ENCODE measurements around the gene C17orf107. TPM values are rescaled to one million over a fixed set of nuclear protein-coding genes. Genes with fewer than 3 reads are reported as not detected.

The C17orf107 gene
- polyA plus RNA-seq, 1 donor from 2014 or later: 0.45 TPM

GRCh38 chr17:4934173-4934979 is 35.0 kb downstream of the C17orf107 start:
- Histone ChIP-seq H3K9me3 (ENCODE audit: low read length) (no peaks in the 10 kb centered on the region), H3F3A (ENCODE audit: insufficient read depth, low read length, poor library complexity, severe bottlenecking) (no peaks in the 10 kb centered on the region), H4K20me1 (ENCODE audit: insufficient read depth) (no peaks in the 10 kb centered on the region), H3K36me3 (ENCODE audit: insufficient read depth, low read length) (no peaks in the 10 kb centered on the region), H3K27ac (ENCODE audit: low read length) (no peak overlapping the region), H3K79me2 (replicated peaks; ENCODE audit: insufficient read depth, low read length) (peaks cover 10% of the 10 kb centered on the region), H2AFZ (ENCODE audit: low read depth, low read length) (no peak overlapping the region), H3K4me3 (ENCODE audit: low read length) (no peak overlapping the region), H3K9me2 (ENCODE audit: insufficient read depth, low read length) (no peaks in the 10 kb centered on the region), H3K9ac (ENCODE audit: low read length) (no peak overlapping the region), H3K4me2 (ENCODE audit: low read length) (no peak overlapping the region), H3K27me3 (ENCODE audit: insufficient read depth, low read depth, low read length) (no peaks in the 10 kb centered on the region)
- TF ChIP-seq MXI1 (conservative IDR thresholded peaks at IDR 0.05; ENCODE audit: poor library complexity, severe bottlenecking) (no peak), EZH2 (IDR thresholded peaks at IDR 0.05; ENCODE audit: borderline replicate concordance, insufficient read depth, low read length, poor library complexity, severe bottlenecking) (no peak), EP300 (conservative IDR thresholded peaks at IDR 0.05; ENCODE audit: poor library complexity, severe bottlenecking) (no peak), CTCF (IDR thresholded peaks at IDR 0.05; ENCODE audit: poor library complexity, severe bottlenecking) (no peak), TAF1 (IDR thresholded peaks at IDR 0.05; ENCODE audit: low read depth) (no peak), REST (IDR thresholded peaks at IDR 0.05; ENCODE audit: borderline replicate concordance) (no peak), SMC3 (conservative IDR thresholded peaks at IDR 0.05; ENCODE audit: poor library complexity) (no peak), POLR2AphosphoS5 (IDR thresholded peaks at IDR 0.05) (no peak), RAD21 (conservative IDR thresholded peaks at IDR 0.05) (no peak)

DNA sequence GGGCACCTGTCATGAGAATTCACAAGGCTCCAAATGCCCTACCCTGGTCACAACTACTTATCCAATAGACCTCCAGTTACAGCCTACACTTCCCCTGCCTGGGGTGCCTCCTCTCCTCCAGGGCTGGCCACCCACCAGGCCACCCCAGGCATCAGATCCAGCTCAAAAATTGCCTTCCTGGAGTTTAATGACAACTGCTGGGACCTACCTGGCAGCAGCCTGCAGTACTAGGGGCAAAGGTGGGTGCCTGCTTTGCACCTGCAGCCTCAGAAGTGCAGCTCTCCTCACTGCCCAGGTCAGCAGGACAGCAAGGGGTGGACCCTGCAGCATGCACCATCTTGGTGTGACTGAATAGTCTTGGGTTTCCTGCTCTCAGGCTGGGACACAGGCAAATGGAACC is 36.3 kb downstream of the C17orf107 start:
- H4K20me1 ChIP-seq (ENCODE audit: insufficient read depth): no peaks in the 10 kb centered on the region
- H3K27ac ChIP-seq (ENCODE audit: low read length): no peak overlapping the region
- H3K36me3 ChIP-seq (ENCODE audit: insufficient read depth, low read length): no peaks in the 10 kb centered on the region
- TF ChIP-seq POLR2AphosphoS5 (IDR thresholded peaks at IDR 0.05) (no peak), EZH2 (IDR thresholded peaks at IDR 0.05; ENCODE audit: borderline replicate concordance, insufficient read depth, low read length, poor library complexity, severe bottlenecking) (no peak), TAF1 (IDR thresholded peaks at IDR 0.05; ENCODE audit: low read depth) (no peak), EP300 (conservative IDR thresholded peaks at IDR 0.05; ENCODE audit: poor library complexity, severe bottlenecking) (no peak), MXI1 (conservative IDR thresholded peaks at IDR 0.05; ENCODE audit: poor library complexity, severe bottlenecking) (no peak), REST (IDR thresholded peaks at IDR 0.05; ENCODE audit: borderline replicate concordance) (no peak), SMC3 (conservative IDR thresholded peaks at IDR 0.05; ENCODE audit: poor library complexity) (no peak), CTCF (IDR thresholded peaks at IDR 0.05; ENCODE audit: poor library complexity, severe bottlenecking) (no peak), RAD21 (conservative IDR thresholded peaks at IDR 0.05) (no peak)
- H3K79me2 ChIP-seq (replicated peaks; ENCODE audit: insufficient read depth, low read length): peaks cover 11% of the 10 kb centered on the region
- H3K4me2 ChIP-seq (ENCODE audit: low read length): no peak overlapping the region
- H2AFZ ChIP-seq (ENCODE audit: low read depth, low read length): no peak overlapping the region
- no peaks in the 10 kb centered on the region for H3K9me2 ChIP-seq (ENCODE audit: insufficient read depth, low read length)
- H3K4me3 ChIP-seq (ENCODE audit: low read length): no peak overlapping the region
- no peaks in the 10 kb centered on the region for H3K27me3 ChIP-seq (ENCODE audit: insufficient read depth, low read depth, low read length)
- H3F3A ChIP-seq (ENCODE audit: insufficient read depth, low read length, poor library complexity, severe bottlenecking): no peaks in the 10 kb centered on the region
- no peak overlapping the region for H3K9ac ChIP-seq (ENCODE audit: low read length)
- no peaks in the 10 kb centered on the region for H3K9me3 ChIP-seq (ENCODE audit: low read length)

Data from neural cell (in vitro differentiated cells).